NCI-H146 treated with DMSO at 0.1 percent for 48 hours (cell line): ENCODE data around the gene INO80C.

Source experiments
- DNase-seq: peaks from one replicate; lab custom pipeline; 2025; ENCODE audit not compliant: unreplicated experiment; lab: John Stamatoyannopoulos, UW

INO80C gene

DNA sequence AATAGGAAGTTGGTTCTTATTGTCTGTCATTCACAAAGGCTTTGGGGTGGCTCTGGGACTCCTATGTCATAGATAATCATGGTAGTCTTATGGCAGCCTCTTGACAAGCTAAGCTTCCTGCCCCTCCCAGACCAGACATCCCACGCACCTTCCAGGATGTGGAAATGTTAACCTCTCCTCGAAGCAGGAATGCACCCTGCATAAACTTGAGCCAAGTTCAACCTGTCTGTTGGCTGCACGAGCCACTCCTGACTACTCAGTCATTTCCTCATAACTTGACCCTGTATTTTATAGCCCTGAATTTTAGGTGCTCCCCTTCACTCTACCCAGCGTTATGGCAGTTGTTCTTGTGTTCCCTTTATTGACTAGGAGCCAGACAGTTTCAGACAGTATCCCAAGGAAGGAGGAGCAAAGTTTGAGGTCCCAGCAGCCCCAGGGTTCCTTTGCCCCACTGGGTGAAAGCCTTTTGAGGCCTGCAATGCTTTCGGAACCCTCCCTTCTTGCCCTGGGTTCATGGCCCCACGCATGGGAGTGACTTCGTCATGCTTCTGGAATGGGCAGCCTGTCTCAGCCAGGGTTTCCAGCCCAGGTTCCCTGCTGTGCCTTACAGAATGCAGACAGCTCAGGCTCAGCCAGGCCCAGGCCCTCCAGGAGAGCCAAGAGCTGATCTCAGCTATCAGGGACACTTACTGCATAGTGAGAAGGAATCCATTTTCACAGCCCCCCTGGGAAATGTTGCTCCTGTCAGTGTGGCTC, 15.6 kb upstream of the INO80C start:
- no peak for DNase-seq

DNA sequence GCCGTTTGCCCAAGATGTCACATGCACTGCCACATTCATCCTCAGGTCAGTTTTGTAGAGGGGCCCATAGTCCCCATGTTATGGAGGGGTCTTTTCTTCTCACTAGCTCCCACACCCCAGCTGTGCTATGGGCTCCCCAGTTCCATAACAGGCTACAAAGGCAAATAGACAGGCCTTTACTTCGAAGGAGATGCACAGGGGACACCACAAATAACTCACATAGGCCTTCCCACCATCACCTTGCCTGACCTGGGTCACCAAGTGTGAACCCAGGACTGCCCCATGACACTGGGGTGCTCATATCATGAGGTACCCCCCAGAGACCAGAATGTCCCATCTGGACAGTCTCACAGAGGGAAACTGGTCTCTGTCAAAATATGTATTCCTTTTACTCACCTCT, 15.0 kb upstream of the INO80C start:
- no peak for DNase-seq

DNA sequence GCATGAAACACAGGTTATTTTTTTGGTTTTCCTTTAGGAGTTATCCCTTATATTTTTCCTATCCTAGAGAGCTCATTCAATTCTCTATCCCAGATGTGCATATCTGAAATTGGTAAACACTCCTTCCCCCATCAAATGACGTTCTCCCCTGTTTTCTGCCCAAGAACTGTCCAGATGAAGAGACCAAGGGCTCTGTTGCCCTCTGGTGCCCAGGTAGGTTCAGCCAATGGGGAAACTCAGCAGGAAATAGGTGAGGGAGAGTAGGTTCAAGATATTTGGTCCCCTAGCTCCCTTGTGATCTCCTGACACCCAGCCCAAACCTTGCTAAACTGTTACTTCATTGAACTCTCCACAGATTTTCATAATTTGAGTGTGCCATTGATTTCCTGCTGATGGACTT, 14.1 kb upstream of the INO80C start:
- no peak for DNase-seq

DNA sequence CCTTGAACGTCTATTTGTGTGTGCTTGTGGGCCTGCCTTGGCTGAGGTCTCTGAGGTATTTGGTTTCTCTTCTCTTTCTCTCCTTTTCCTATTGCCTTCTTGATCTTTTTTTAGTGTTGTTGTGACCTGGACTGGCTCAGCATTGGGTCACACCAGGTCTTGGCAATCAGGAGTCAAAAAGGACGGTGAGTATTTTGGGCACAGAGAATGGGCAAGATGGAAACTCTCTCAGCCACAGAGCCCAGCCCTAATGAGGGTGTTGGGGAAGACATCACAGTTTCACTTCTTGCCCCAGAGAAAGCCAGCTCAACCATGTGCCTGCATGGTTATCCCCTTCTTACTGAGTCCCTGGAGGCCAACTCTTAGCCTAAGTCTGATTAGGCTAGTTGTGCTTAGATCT, 13.7 kb upstream of the INO80C start:
- DNase-seq: no peak

GRCh38 chr18:35510076-35510651, 12.4 kb upstream of the INO80C start:
- no peak for DNase-seq

- DNase-seq: no peak
These were observed 11.1 kb upstream of the INO80C start for GRCh38 chr18:35508746-35509338.

DNA sequence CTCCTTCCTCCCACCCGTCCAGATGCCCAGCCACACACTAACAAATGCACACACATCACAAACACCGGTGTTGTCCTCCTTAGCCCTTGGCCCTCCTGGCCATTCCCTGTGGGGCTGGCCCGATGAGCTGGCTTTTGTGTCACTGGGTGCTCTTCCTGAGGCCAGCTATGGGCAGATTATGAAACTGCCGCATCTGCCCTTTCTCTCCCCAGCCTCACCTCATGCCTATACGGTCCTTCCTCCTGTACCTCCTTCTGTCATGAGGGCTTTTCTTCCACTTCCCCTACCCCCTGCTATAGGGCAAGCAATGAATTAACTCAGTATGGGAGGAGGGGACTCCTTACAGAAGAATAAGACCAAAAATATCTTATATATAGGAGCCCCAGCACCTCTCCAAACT, 10.3 kb upstream of the INO80C start:
- DNase-seq: no peak

GRCh38 chr18:35507623-35508022, 9.9 kb upstream of the INO80C start:
- DNase-seq: no peak

- DNase-seq: no peak
These were observed 9.4 kb upstream of the INO80C start for GRCh38 chr18:35507192-35507591.

DNA sequence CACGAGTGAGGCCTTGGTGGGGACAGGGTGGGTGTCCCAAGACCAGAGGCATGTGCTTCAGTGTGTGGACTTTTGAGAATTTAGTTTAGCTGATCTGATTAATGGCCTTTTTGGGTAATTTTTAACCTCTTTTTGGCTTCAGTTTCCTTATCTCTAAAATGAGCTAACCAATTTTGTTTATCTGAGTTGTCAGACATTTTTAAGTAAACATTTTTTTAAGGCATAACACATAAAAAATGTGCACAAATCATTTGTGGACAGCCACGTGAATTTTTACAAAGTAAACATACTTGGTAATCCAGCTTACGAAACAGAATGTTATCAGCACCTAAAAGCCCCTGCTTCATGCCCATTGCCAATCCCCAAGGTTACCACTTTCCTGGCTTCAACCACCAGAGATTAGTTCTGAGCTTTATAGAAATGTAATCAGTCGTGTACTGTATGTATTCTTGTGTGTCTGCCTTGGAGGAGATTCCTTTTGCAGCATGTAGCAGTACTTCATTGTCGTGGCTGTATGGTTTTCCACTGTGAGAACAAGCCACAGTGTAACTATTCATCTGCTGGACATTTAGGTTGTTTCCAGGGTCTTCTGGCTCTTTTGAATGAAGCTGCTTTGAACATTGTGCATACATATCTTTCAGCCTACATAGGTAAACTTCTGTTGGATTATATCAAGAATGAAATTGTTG, 8.4 kb upstream of the INO80C start:
- no peak for DNase-seq

GRCh38 chr18:35504996-35505395, 7.2 kb upstream of the INO80C start:
- no peak for DNase-seq

GRCh38 chr18:35502052-35502451, 4.3 kb upstream of the INO80C start:
- DNase-seq: no peak

DNA sequence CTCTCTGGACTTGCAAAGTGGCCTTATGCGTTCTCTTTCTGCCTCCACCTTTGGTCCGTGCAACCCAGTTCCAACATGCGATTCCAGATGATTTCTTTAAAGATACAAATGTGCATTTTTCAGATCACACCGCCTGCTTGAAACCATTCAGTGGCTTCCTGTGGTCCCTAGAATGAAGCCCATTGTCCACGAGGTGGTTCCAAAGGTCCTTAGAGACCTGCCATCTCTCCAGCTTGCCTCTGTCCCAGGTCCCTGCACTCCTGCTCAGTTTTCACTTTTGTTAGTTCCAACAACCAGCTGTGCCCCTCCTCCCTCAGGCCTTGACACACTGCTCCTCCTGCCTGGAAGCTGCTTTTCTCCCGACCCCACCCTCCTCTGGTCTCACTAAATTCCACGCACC, 3.6 kb upstream of the INO80C start:
- no peak for DNase-seq

GRCh38 chr18:35500113-35500512, 2.4 kb upstream of the INO80C start:
- no peak for DNase-seq

- no peak for DNase-seq
These were observed 762 bp downstream of the INO80C start for GRCh38 chr18:35497027-35497369.

DNA sequence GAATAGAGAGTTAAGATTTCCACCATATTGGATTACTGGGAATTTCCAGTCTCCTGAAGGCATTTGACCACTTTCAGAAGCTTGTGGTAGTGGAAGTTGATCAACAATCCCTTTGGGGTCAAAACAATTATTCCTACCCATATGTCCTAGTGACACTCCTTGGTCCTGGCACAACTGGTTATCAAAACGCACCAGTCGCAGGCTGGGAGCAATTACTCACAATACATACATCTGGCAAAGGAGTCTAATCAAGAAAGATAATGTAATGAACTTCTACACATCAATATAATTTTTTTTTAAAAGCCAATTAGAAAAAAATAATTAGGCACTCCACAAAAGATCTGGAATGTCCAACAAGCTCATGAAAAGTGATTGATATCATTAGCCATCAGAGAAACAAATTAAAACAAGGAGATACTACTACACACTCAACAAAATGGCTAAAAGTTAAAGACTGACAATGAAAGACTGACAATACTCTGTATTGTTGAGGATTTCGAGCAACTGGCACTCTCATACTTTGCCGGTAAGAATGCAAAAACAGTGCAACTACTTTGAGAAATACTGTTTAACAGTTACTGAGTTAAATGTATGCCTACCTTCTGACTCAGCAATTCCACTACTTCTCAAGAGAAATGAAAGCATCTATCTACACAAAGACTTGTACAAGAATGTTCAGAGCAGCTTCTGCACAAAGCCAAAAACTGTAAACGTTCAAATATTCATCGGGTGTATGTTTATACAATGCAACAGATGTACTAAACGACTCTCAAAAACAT, 2.0 kb downstream of the INO80C start:
- no peak for DNase-seq

DNA sequence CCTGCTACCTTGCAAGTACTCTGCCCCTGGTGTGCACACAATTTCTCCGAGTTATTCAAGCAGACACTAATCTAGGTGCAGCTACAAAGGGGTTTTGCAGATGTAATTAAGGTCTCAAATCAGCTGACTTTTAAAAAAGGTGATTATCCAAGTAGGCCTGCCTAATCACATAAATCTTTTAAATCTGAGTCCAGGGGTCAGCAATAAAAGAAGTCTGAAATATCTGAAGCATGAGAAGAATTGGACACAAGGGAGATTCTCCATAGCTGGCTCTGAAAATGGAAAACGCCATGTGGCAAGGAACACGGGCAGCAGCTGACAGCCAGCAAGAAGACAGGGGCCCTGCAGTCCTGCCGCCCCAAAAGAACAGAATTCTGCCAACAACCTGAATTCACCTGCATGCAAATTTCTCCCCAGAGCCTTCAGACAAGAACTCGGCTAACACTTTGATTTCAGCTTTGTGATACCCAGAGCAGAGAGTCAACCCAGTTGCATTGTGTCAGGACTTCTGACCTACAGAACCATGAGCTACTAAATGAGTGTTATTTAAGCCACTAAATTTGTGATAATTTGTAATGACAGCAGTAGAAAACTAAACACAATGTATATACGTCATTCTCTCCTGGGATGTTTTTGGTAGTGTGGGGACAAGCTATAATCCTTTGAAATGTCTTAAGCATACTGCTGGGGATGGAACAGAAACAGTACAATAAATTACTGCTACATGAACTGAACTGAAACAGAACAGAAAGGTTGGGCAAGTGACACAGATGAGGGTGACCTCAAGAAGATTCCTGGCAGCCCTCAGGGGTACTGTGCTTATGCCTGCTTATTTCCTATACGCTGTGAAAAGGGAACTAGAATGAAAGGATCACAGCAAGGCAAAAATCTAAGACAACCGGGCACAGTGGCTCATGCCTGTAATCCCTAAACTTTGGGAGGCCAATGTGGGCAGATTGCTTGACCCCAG, 3.2 kb downstream of the INO80C start:
- no peak for DNase-seq

DNA sequence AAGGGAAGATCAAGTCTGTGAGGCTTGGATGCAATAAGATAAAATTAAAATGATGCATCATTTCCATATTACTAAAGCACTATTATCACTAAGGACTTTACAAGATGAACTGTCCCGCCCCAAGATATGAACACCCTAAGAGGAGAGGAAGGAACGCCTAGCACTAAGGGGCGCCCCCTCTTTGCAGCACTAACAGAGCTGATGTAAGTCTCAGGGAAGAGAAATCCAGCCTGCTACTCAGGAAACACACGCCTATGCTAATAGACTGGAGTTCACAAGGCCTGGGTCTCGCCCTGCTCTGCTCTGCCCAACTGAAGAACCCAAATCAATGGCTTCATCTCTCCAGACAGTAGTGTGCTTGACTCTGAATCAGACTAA, 6.1 kb downstream of the INO80C start:
- DNase-seq: no peak

- no peak for DNase-seq
These were observed 6.7 kb downstream of the INO80C start for GRCh38 chr18:35490894-35491699.
